Stimulated activated CD4-positive, alpha-beta T cell treated with anti-CD3 and anti-CD28 coated beads, Interleukin-15, amount 100 ng/mL, for 1 hour (primary cell): ENCODE measurements around the gene NUP188.

Experiments used
- DNase-seq, 2 donors: peaks; one replicate each; pipeline ENCODE4 v3.0.0-alpha.2; 2020; ENCODE audit warnings: low read depth in 1 of 2, low spot score in 1 of 2

NUP188 gene

GRCh38 chr9:129007035-129007765 lies 59.7 kb downstream of the NUP188 start:
- no peak for DNase-seq

- DNase-seq, result no peak
These were observed 60.4 kb downstream of the NUP188 start for GRCh38 chr9:129007766-129008468.

GRCh38 chr9:129008469-129008965 lies 61.0 kb downstream of the NUP188 start:
- DNase-seq, result no peak

DNA sequence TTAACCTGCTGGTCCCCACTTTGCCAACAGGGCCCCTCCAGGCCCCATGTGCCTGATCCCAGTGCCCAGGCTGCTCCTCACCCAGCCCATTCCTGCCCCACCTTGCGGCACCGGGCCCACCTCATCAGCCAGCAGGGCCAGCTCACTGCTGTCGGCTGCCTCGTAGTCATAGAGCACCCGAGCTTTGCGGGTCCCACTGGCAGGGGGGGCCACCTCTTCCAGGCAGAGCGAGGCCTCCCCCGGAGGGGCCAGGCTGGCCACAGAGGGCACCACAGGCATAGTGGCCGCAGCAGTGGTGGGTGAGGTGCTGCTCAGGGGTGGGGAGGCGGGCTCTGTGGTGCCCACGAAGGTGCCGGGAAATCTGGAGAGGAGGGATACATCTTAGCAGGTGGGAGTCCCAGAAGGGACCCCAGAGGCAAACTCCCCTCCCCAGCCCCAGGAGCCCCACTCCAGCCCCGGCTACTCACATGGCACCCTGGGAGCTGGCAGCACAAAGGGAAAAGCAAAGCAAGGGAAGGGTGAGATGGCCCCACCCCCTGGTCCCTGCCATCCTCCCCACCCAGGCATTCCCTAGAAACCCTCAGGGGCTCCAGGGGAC lies 61.6 kb downstream of the NUP188 start:
- DNase-seq, result no peak

DNA sequence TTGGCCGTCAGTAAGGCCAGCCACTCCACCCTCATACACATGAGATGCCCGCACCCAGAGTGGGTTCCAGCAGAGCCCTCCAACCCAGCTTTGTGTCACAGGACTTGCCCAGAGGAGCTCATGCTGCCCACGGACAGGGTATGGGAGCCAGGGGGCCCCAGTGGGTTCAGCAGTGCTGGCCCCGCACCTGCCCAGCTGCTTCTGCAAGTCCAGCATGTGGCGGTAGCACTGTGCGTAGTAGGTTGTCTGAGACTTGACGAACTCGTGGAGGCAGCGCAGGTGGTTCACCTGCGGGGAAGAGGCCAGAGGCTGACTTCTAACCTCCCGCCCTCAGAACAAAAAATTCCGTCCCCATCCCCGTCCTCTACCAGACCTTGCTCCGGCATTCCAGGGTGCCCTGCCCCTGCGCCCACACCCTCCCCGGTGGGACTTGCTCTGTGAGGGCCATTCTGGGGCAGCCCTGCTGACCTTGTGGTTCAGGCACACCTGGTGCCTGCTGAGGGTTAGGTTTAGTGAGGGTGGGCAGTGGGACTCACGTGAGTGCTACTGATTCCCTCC lies 62.2 kb downstream of the NUP188 start:
- DNase-seq, result no peak

DNA sequence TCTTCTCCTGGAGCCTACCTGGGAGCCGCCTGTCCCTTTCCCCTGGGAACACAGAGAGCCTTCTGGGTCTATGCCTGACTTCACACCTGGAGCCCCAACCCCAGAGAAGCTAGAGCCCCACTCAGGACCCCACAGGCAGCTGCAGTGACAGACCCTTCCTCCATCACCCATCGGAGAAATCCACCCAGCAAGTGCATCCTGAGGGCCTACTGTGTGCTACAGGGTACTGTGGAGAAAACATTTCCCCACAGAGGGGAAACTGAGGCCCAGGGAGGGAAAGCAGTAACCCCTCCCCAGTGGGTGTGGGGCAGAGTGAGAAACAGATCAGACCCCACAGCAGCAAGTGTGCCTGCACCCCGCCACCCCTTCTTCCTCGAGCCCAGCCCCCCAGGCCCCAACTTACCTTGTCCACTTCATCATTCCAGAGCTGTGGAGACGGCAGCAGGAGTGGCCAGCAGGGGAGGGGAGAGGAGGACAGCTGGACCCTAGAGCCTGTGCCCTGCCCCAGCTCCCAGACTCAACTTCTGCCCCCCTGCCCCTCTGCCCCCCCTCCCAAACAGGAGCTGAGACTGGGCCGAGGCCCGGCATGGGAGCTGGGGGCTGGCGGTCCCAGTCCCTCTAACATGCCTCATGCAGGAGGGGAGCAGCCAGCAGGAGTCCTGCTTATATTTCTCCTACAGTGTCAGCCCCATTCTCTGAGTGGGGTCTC lies 62.9 kb downstream of the NUP188 start:
- no peak for DNase-seq

- no peak for DNase-seq
These were observed 63.7 kb downstream of the NUP188 start for GRCh38 chr9:129011170-129011569.

GRCh38 chr9:129011761-129012181 lies 64.3 kb downstream of the NUP188 start:
- no peak for DNase-seq

GRCh38 chr9:129012343-129012742 lies 64.8 kb downstream of the NUP188 start:
- no peak for DNase-seq

DNA sequence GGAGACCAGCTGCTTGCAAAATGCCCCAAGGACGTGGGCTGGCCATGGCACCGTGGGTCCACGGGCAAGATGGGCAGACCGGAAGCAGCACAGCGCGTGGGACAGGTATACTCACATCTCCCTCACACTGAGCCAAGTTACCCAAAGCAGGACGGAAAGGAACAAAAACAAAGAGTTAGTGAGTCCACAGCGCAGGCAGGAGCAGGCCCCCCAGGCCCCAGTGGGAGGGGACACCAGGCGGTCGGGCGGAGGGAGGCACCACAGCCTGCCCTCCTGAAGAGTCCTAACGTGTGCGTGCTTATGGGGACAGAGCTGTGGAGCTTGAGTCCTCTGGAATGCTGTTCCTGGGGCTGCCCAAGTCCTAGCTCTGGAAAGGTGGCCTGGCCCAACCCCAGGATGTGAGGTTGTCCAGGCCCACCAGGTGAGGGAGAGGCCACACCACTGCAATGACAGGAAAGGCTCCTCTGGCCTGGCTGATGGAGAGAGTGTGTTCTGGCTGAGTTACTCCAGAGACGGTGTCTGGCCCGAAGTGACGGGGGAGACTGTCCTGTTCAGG lies 65.5 kb downstream of the NUP188 start:
- DNase-seq, result no peak

- DNase-seq, result no peak
These were observed 66.2 kb downstream of the NUP188 start for GRCh38 chr9:129013674-129014073.

GRCh38 chr9:129014124-129014523 lies 66.6 kb downstream of the NUP188 start:
- no peak for DNase-seq

DNA sequence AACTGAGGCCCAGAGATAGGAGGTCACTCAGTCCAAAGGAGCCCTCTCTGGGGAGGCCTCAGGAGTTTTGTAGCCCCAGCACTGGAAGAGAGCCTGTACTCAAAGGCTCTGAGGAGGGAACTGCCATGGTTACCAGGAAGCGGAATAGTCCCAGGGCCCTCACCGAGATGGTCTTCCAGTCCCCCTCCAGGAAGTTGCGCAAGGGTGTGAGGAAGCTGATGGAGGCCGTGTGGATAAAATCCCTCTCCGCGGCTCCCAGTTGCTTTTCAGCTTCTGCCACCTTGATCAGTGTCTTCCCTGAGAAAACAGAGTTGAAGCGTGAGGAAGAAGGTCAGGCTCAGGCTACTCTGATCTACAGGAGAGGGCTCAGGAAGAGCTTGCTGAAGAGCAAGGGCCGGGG lies 67.1 kb downstream of the NUP188 start:
- DNase-seq, result no peak

GRCh38 chr9:129021091-129021490 lies 73.6 kb downstream of the NUP188 start:
- DNase-seq, result no peak

DNA sequence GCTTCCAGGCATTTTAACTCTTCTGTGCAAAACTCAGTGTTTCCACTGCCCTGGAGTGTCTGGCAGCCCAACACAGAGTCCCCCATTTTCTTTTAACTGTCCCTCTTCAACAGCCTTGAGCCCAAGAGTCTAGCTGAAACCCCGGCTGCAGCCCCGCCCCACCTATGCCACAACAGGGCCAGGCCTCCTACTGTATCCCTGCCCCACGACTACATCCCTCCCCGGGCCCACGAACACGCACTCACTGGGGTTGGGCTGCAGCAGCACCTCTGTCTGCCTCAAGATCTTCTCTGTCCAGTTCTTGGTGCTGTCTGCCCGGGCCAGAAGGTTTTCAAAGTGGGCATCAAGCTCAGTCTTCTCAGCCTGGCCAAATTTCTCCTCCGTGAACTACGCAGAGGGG lies 74.5 kb downstream of the NUP188 start:
- no peak for DNase-seq

DNA sequence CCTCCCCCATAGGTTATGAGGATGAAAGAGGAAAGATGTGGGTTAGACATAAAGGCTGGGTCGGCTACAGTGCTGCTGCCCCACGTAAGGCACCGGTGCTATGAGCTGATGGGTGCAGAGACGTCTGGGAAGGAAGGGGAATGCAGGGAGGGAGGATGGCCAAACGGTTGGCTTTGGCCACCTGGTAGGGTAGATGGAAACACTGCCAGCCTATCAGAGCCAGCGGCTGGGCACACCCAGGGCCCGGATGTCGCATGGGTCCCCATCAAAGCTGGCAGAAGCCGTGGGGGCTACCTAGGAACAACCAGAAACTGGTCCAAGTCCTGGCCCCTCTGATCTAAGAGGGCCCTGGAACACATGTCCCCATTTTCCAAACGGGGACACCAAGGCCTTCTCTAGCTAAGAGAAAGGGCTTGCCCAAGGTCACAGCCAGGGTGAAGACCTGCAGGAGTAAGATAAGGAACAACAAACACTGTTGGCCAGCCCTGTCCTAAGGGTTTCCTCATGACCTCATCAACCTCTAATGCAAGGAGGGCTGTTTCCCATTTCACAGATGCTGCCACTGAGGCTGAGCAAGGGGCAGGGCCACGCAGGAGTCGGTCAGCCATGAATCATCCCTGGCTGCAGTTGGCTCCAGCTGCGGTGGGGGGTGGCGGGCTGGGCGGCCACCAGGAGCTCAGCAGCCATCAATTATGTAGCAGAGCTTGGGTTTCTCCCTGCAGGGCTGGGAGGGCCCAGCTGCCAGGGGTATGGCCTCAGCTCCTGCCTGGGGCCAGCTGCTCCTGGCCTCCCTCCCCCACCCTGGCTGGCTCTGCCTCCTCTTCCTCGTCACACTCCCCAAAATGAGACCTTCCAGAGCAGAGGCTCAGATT lies 75.8 kb downstream of the NUP188 start:
- DNase-seq, result no peak

DNA sequence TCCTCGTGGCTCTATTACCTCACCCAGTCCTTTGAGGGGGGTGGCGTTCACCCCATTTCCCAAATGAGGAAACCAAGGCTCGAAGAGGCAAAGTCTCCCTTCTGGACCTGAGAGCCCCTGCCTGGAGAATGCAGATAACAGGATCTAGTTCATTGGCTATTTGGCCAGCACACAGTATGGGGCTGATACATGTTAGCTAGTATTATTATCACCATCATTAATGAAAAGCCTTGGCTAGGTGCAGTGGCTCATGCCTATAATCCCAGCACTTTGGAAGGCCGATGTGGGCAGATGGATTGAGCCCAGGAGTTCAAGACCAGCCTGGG lies 76.4 kb downstream of the NUP188 start:
- DNase-seq, result no peak

GRCh38 chr9:129026442-129027223 lies 79.1 kb downstream of the NUP188 start:
- DNase-seq, result no peak

DNA sequence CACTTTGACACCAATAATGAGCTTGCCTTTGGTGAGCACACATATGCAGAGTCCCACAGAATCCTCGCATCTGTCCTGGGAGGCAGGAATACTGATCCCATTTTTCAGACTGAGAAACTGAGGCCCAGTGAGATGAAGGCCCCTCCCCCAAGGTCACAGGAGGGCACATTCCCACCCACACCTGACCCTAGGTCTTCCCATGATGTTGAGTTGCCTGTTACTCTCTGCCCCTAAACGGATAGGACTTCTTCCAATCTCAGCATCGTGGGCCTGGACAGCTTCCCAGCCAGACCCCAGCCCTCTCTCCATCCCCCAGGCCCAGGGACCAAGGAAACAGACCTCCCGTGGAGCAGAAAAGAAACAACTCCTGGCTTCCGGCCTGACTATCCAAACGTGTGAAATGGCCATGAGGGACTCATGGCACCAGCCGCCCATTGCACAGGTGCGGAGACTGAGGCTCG lies 79.8 kb downstream of the NUP188 start:
- DNase-seq, result no peak
